ENCODE measurements around the gene ARL8B. TPM values are rescaled to one million over a fixed set of nuclear protein-coding genes. Genes with fewer than 3 reads are reported as not detected.

Gene ARL8B
- total and polyA plus RNA-seq, 2 donors (not counting 1 experiment from before 2014, with no cell fraction given), result 14.5 to 67.3 TPM

GRCh38 chr3:5073374-5074085, 48.6 kb upstream of the ARL8B start:
- WGBS (ENCODE audit: insufficient coverage), result 88% methylated on average over 1 of the region's 4 CpGs
- no peaks in the 10 kb centered on the region for H3K79me2 ChIP-seq (ENCODE audit: control insufficient read depth, insufficient read depth, low read length)
- no peak overlapping the region for H3K27ac ChIP-seq (ENCODE audit: low read length in 2 of 2)
- TF ChIP-seq CTCF (IDR thresholded peaks at IDR 0.05) (no peak), EZH2 (IDR thresholded peaks at IDR 0.05; ENCODE audit: borderline replicate concordance, insufficient read depth, low read depth, low read length, poor library complexity, severe bottlenecking) (no peak)
- no peaks in the 10 kb centered on the region for H4K20me1 ChIP-seq (ENCODE audit: control insufficient read depth, insufficient read depth, low read length, poor library complexity, severe bottlenecking)
- H3K4me3 Mint-ChIP-seq, result no peak overlapping the region
- POLR2A ChIA-PET, result no interaction called here
- H3K27me3 ChIP-seq (replicated peaks in 1 of 4; ENCODE audit: control extremely low read depth in 1 of 4, control insufficient read depth in 3 of 4, insufficient read depth in 4 of 4, low read length in 3 of 4), result peaks cover 0 to 6% (median 0%) of the 10 kb centered on the region in 4 experiments
- CTCF ChIA-PET, result interaction anchor here (0.6 kb wide), 1 partner anchor 15 kb away, joined by 3 read pairs; no protein-coding TSS in a partner anchor
- H3K27me3 Mint-ChIP-seq, result peaks cover 22% of the 10 kb centered on the region
- intact Hi-C loops (cut with micrococcal nuclease), result no loop called here
- H3K4me3 ChIP-seq (ENCODE audit: control extremely low read depth in 1 of 5, extremely low read depth in 1 of 5, insufficient read depth in 1 of 5, low read depth in 2 of 5, low read length in 4 of 5), result no peak overlapping the region
- H3K4me2 ChIP-seq (replicated peaks; ENCODE audit: low read depth, low read length, poor library complexity, severe bottlenecking), result no peak overlapping the region
- no peaks in the 10 kb centered on the region for H3K4me1 Mint-ChIP-seq
- no peak overlapping the region for H3K27ac Mint-ChIP-seq
- H3K9ac ChIP-seq (ENCODE audit: low read length), result no peak overlapping the region
- H3K9me3 ChIP-seq (ENCODE audit: control extremely low read depth in 1 of 3, control insufficient read depth in 2 of 3, insufficient read depth in 1 of 3, low read length in 2 of 3), result no peaks in the 10 kb centered on the region
- DNase-seq (no peak), ATAC-seq (ENCODE audit: low read depth) (no peak)
- no peaks in the 10 kb centered on the region for H3K9me3 Mint-ChIP-seq (ENCODE audit: insufficient read depth)
- H2AFZ ChIP-seq (ENCODE audit: insufficient read depth, low read depth, low read length, poor library complexity, severe bottlenecking), result no peak overlapping the region
- H3K4me1 ChIP-seq (ENCODE audit: control insufficient read depth in 2 of 2, insufficient read depth in 2 of 2, low read length in 2 of 2), result no peaks in the 10 kb centered on the region
- no peaks in the 10 kb centered on the region for H3K36me3 ChIP-seq (replicated peaks in 1 of 2; ENCODE audit: control extremely low read depth in 1 of 2, control insufficient read depth in 1 of 2, extremely low read depth in 1 of 2, insufficient read depth in 2 of 2, low read length in 1 of 2)

- Histone ChIP-seq H3K4me2 (replicated peaks; ENCODE audit: low read depth, low read length, poor library complexity, severe bottlenecking) (no peak overlapping the region), H3K36me3 (replicated peaks in 1 of 2; ENCODE audit: control extremely low read depth in 1 of 2, control insufficient read depth in 1 of 2, extremely low read depth in 1 of 2, insufficient read depth in 2 of 2, low read length in 1 of 2) (no peaks in the 10 kb centered on the region), H3K9me3 (ENCODE audit: control extremely low read depth in 1 of 3, control insufficient read depth in 2 of 3, insufficient read depth in 1 of 3, low read length in 2 of 3) (no peaks in the 10 kb centered on the region), H3K4me3 (ENCODE audit: control extremely low read depth in 1 of 5, extremely low read depth in 1 of 5, insufficient read depth in 1 of 5, low read depth in 2 of 5, low read length in 4 of 5) (no peak overlapping the region), H4K20me1 (ENCODE audit: control insufficient read depth, insufficient read depth, low read length, poor library complexity, severe bottlenecking) (no peaks in the 10 kb centered on the region), H3K4me1 (ENCODE audit: control insufficient read depth in 2 of 2, insufficient read depth in 2 of 2, low read length in 2 of 2) (no peaks in the 10 kb centered on the region), H3K9ac (ENCODE audit: low read length) (no peak overlapping the region), H3K79me2 (ENCODE audit: control insufficient read depth, insufficient read depth, low read length) (no peaks in the 10 kb centered on the region), H2AFZ (ENCODE audit: insufficient read depth, low read depth, low read length, poor library complexity, severe bottlenecking) (no peak overlapping the region), H3K27ac (ENCODE audit: low read length in 2 of 2) (no peak overlapping the region), H3K27me3 (replicated peaks in 1 of 4; ENCODE audit: control extremely low read depth in 1 of 4, control insufficient read depth in 3 of 4, insufficient read depth in 4 of 4, low read length in 3 of 4) (peaks cover 0 to 4% (median 0%) of the 10 kb centered on the region in 4 experiments)
- Mint-ChIP-seq H3K9me3 (ENCODE audit: insufficient read depth) (no peaks in the 10 kb centered on the region), H3K4me1 (peaks cover 1% of the 10 kb centered on the region), H3K4me3 (no peak overlapping the region), H3K27ac (no peak overlapping the region), H3K27me3 (peaks cover 10% of the 10 kb centered on the region)
- DNase-seq (no peak), ATAC-seq (ENCODE audit: low read depth) (no peak)
- POLR2A ChIA-PET, result no interaction called here
- no CpG with 5 or more reads among the region's 4 CpGs for WGBS (ENCODE audit: insufficient coverage)
- CTCF ChIA-PET, result interaction anchor here (1.3 to 1.8 kb wide), 2 partner anchors 11 to 367 kb away, joined by 3 to 5 read pairs; no protein-coding TSS in a partner anchor
- intact Hi-C loops (cut with micrococcal nuclease), result no loop called here
- TF ChIP-seq EZH2 (IDR thresholded peaks at IDR 0.05; ENCODE audit: borderline replicate concordance, insufficient read depth, low read depth, low read length, poor library complexity, severe bottlenecking) (no peak), CTCF (IDR thresholded peaks at IDR 0.05) (no peak)
Observed at GRCh38 chr3:5078151-5078550, 43.9 kb upstream of the ARL8B start.
